Neutrophil (primary cell): ENCODE data around the gene CHMP4B.
A peak's percentile ranks its signal among the peaks of the same experiment; 100 is the strongest.
"Not testable (repeated sequence)": the region's sequence is repeated elsewhere in the genome, so short reads cannot be mapped to it uniquely, and the experiment has no call there.

ENCODE experiments used
- H3K27ac ChIP-seq: fragments of 200-600 bp; sonication (generic); 2 replicates; pipeline ENCODE4 v1.5.1; 2016; ENCODE audit warnings: mild to moderate bottlenecking, moderate library complexity
- H3K27me3 ChIP-seq: fragments of 200-600 bp; sonication (generic); 2 replicates; pipeline ENCODE4 v1.6.0; 2016; ENCODE audit warnings: mild to moderate bottlenecking
- H3K36me3 ChIP-seq: fragments of 200-600 bp; sonication (generic); 2 replicates; pipeline ENCODE4 v1.5.1; 2017
- H3K4me1 ChIP-seq, 2 experiments: fragments of 200-600 bp in 1 of 2; sonication (generic) in 1 of 2; 1 replicate in 1 of 2; 2 replicates in 1 of 2; pipeline versions ENCODE4 v1.5.1 to v1.6.1; 2013 to 2016; ENCODE audit warnings: low read depth in 1 of 2, low read length in 1 of 2, mild to moderate bottlenecking in 1 of 2, moderate library complexity in 1 of 2; ENCODE audit not compliant: control insufficient read depth in 1 of 2, insufficient read depth in 1 of 2
- H3K4me3 ChIP-seq, 2 experiments: fragments of 200-600 bp in 1 of 2; sonication (generic) in 1 of 2; 1 replicate in 1 of 2; 2 replicates in 1 of 2; pipeline ENCODE4 v1.5.1; 2013 to 2016; ENCODE audit warnings: low read depth in 1 of 2, low read length in 1 of 2, mild to moderate bottlenecking in 1 of 2, moderate library complexity in 1 of 2
- H3K9me3 ChIP-seq: fragments of 200-600 bp; sonication (generic); 2 replicates; pipeline ENCODE4 v1.5.1; 2016
- TF ChIP-seq, protein P1 (sequence below): fragments of 200-600 bp; sonication (generic); IDR thresholded peaks from 2 replicates; pipeline ENCODE4 v1.5.1; 2016; ENCODE audit warnings: antibody characterized with exemption

The CHMP4B gene

DNA sequence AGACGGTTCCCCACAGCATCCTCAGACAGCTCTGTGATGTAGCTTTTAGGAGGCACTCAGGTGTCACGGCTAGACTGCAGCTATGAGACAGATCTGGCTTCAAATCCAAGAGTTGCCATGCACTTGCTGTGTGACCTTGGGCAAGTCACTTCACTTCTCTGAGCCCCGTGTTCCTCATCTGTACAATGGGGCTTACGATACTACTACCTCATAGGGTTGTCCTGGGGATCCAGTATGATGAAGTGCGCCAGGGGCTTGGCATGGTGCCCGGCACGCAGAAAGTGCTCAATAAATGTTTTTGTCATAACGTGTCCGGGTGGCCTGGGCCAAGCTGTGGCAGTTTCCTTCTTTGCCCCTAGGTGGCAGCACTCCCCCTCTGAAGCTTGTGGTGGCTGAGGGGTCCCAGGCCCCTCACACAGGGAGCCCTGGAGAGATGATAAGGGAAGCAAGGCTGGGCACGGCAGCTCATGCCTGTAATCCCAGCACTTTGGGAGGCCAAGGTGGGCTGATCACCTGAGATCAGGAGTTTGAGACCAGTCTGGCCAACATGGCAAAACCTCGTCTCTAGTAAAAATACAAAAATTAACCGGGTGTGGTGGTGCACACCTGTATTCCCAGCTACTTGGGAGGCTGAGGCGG, 19.1 kb upstream of the CHMP4B start:
- TF ChIP-seq, protein P1, sequence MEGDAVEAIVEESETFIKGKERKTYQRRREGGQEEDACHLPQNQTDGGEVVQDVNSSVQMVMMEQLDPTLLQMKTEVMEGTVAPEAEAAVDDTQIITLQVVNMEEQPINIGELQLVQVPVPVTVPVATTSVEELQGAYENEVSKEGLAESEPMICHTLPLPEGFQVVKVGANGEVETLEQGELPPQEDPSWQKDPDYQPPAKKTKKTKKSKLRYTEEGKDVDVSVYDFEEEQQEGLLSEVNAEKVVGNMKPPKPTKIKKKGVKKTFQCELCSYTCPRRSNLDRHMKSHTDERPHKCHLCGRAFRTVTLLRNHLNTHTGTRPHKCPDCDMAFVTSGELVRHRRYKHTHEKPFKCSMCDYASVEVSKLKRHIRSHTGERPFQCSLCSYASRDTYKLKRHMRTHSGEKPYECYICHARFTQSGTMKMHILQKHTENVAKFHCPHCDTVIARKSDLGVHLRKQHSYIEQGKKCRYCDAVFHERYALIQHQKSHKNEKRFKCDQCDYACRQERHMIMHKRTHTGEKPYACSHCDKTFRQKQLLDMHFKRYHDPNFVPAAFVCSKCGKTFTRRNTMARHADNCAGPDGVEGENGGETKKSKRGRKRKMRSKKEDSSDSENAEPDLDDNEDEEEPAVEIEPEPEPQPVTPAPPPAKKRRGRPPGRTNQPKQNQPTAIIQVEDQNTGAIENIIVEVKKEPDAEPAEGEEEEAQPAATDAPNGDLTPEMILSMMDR = peak; percentile 79
- Histone ChIP-seq H3K4me3 (no peak overlapping the region), H3K27me3 (no peaks in the 10 kb centered on the region), H3K9me3 (no peaks in the 10 kb centered on the region), H3K36me3 (peaks cover 23% of the 10 kb centered on the region), H3K4me1 (peaks cover 4% of the 10 kb centered on the region in 2 experiments), H3K27ac (no peak overlapping the region)

DNA sequence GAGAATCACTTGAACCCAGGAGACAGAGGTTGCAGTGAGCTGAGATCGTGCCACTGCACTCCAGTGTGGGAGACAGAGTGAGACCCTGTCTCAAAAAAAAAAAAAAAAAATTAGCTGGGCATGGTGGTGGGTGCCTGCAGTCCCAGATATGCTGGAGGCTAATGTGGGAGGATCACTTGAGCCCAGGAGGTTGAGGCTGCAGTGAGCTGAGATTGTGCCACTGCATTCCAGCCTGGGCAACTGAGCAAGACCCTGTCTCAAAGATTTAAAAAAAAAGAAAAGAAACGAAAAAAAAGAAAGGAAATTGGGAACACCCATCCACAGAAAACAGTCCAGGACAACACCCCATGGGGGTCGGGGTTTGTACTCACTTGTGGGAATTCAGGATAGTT, 18.6 kb upstream of the CHMP4B start:
- peaks cover 23% of the 10 kb centered on the region for H3K36me3 ChIP-seq
- not testable (repeated sequence) for H3K27ac ChIP-seq, H3K27me3 ChIP-seq, H3K4me3 ChIP-seq, H3K4me1 ChIP-seq, H3K9me3 ChIP-seq

DNA sequence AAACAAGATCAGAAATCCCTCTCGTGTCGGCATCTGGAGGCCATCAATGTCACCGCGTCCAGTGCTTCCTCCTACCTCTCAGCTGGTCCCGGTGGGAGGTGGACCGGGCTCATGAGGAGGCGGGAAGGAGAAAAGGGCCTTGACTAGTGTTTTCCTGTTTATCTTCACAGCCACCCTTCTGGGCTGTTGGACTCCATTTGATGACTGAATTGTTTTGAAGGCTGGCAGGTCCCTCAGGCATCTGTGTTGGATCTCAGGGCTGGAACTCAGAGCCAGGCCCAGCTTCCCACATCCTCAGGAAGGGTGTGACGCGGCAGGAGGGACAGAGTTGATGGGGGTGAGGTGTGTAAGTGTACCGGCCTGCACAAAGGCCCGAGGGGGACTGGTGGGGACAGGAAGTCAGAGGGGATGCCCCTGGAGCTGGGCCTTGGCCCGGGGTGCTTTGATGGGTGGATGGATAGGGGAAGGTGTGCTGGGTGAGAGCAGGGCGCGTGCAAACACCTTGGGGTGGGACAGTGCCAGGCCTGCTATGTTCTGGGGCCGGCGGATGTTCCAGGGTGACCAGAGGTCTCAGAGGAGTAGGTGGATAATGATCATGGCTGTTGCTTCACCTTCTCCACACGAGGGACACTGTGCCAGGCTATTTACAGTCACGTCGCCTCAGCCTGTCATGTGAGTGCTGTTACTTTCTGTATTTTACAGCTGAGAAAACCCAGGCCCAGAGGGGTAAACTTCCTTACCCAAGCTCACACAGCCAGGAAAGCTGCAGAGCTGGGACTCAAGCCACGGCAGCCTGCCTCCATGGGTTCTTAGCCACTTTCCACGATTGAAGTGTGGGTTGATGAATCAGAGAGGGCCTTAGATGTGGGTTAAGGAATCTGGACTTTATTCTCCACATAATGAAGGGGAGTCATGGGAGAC, 17.9 kb upstream of the CHMP4B start:
- Histone ChIP-seq H3K27ac (no peak overlapping the region), H3K27me3 (no peaks in the 10 kb centered on the region), H3K4me3 (no peak overlapping the region), H3K9me3 (no peaks in the 10 kb centered on the region), H3K36me3 (peaks cover 23% of the 10 kb centered on the region), H3K4me1 (no peaks in the 10 kb centered on the region)
- TF ChIP-seq, protein P1 = no peak

DNA sequence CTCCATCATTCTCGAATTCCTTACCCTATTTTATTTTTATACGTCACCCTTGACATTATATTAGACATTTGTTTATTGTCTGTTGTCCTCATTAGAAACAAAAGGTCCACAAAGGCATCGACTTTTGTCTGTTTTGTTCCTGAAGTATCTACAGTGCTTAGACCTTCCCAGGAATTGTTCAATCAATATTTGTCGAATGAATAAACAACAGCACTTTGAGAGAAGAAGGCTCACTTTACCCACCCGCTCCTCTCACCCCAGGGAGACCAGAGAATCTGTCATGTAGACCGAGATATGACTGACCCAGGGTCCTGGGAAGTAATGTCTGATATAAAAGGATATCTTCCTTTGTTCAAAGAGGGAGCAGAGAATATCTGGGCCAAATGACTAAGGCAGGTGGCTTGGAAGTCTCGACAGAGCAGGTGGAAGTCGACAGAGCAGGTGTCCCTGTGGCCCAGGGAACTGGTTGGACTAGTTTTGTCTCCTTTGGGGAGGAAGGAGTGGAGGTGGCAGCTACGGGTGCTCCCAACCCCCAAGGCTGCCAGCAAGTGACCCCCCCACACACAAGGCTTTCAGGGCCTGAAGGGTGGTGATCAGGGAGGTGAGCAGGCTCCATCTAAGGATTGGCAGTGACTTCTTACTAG, 14.8 kb upstream of the CHMP4B start:
- Histone ChIP-seq H3K27me3 (no peaks in the 10 kb centered on the region), H3K36me3 (peaks cover 5% of the 10 kb centered on the region), H3K9me3 (no peaks in the 10 kb centered on the region), H3K4me1 (peaks cover 8 to 9% of the 10 kb centered on the region in 2 experiments), H3K4me3 (no peak overlapping the region), H3K27ac (no peak overlapping the region)
- TF ChIP-seq, protein P1 = no peak

DNA sequence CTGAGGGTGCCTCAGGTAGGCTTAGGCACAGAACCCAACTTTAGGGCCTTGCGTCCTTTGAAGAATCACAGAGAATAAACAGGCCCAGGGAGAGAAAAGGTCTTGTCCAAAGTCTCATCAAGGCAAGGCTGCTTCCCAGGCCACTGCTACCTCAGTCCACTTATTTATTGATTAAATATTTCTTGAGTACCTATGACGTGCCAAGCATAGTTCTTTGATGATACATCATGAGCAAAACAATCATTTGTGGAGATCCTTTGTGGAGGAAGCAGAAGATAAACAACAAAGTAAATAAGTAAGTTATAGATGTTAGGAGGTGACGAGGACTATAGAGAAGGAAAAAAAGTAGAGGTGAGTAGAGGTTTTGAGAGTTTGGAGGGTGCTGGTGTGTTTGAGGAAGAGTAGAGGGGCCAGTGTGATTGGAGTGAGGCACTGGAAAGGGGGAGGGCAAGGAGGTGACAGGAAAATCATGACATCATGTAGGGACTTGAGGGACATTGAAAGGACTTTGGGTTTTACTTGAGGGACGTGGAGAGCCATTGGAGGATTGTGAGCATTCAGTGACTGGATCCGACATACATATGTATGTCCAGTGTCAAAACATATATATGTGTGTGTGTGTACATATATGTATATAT, 14.1 kb upstream of the CHMP4B start:
- peaks cover 8 to 9% of the 10 kb centered on the region in 2 experiments for H3K4me1 ChIP-seq
- no peaks in the 10 kb centered on the region for H3K27me3 ChIP-seq
- TF ChIP-seq, protein P1 = no peak
- no peaks in the 10 kb centered on the region for H3K36me3 ChIP-seq
- H3K27ac ChIP-seq = no peak overlapping the region
- no peak overlapping the region for H3K4me3 ChIP-seq
- no peaks in the 10 kb centered on the region for H3K9me3 ChIP-seq
